Activated B cell treated with CpG ODN at 0.5 μM for 24 hours (primary cell): ENCODE measurements around the gene CD151. TPM values are rescaled to one million over a fixed set of nuclear protein-coding genes. Genes with fewer than 3 reads are reported as not detected.
A peak's percentile ranks its signal among the peaks of the same experiment; 100 is the strongest.

ENCODE experiments used
- ATAC-seq: fragments of 200-7000 bp; cut with Tn5 transposase; one replicate; pipeline ENCODE4 v1.10.0; 2021; ENCODE audit warnings: low read depth, mild to moderate bottlenecking, moderate library complexity
- CTCF ChIA-PET: fragments of 350-600 bp; sonication (Branson Sonifier 250); formaldehyde crosslinking; loops from one replicate; lab custom pipeline; 2021; ENCODE audit warnings: antibody characterized with exemption; lab: Charles Lee
- POLR2A ChIA-PET: fragments of 350-600 bp; sonication (Branson Sonifier 250); formaldehyde crosslinking; loops from one replicate; lab custom pipeline; 2021; ENCODE audit warnings: antibody characterized with exemption; lab: Charles Lee
- DNase-seq: peaks from one replicate; pipeline ENCODE4 v3.0.0; 2022
- H3K27ac Mint-ChIP-seq: one replicate; pipeline ENCODE4 v1.8.0; 2020; ENCODE audit warnings: mixed read lengths
- H3K27me3 Mint-ChIP-seq: one replicate; pipeline ENCODE4 v1.8.0; 2021; ENCODE audit warnings: mixed read lengths
- H3K36me3 Mint-ChIP-seq: one replicate; pipeline ENCODE4 v1.8.0; 2021; ENCODE audit warnings: low read depth, mixed read lengths
- H3K4me1 Mint-ChIP-seq: one replicate; pipeline ENCODE4 v1.8.0; 2021; ENCODE audit warnings: mixed read lengths
- H3K4me3 Mint-ChIP-seq: one replicate; pipeline ENCODE4 v1.8.0; 2020; ENCODE audit warnings: mild to moderate bottlenecking, mixed read lengths
- H3K9me3 Mint-ChIP-seq: one replicate; pipeline ENCODE4 v1.8.0; 2020; ENCODE audit warnings: mixed read lengths
- CTCF ChIP-seq: fragments of 200-600 bp; IDR thresholded peaks from one replicate; pipeline ENCODE4 v1.8.0; 2022; ENCODE audit warnings: antibody characterized with exemption, mild to moderate bottlenecking
- intact Hi-C: fragments of 100-400 bp; cut with micrococcal nuclease; formaldehyde crosslinking; loops from one replicate; pipeline ENCODE4 v1.15.1; 2024
- total RNA-seq: library from RNA; stranded (reverse); gene quantifications from 2 replicates; pipeline ENCODE4 v1.2.3, GENCODE V29; 2022

CD151 gene
- total RNA-seq, 1 donor from 2014 or later: 14.4 TPM

- CTCF ChIA-PET: no interaction called here
These were observed 28.2 kb upstream of the CD151 start for GRCh38 chr11:804599-804964.

GRCh38 chr11:808427-809286 is 24.1 kb upstream of the CD151 start:
- no peak for ATAC-seq
- H3K4me1 Mint-ChIP-seq: peaks cover 43% of the 10 kb centered on the region
- CTCF ChIA-PET: no interaction called here
- intact Hi-C loops: loop anchor here (1.0 to 2.0 kb wide), 6 partner anchors 11 to 601 kb away; partner anchors contain the start of genes BET1L, POLR2L, RIC8A and RNH1
- H3K36me3 Mint-ChIP-seq: peaks cover 37% of the 10 kb centered on the region
- peak overlapping the region; percentile 98 for H3K27ac Mint-ChIP-seq
- no peaks in the 10 kb centered on the region for H3K9me3 Mint-ChIP-seq
- POLR2A ChIA-PET: interaction anchor here (0.8 to 4.8 kb wide), 21 partner anchors 9 to 402 kb away, joined by 3 to 87 read pairs (median 4); partner anchors contain the start of genes CEND1, GATD1, IRF7 and LMNTD2
- no peaks in the 10 kb centered on the region for H3K27me3 Mint-ChIP-seq
- no peak for DNase-seq
- H3K4me3 Mint-ChIP-seq: peak overlapping the region; percentile 91
- TF ChIP-seq CTCF: no peak

More at GRCh38 chr11:804599-804964, 28.2 kb upstream of the CD151 start:
- Mint-ChIP-seq H3K36me3 (peaks cover 6% of the 10 kb centered on the region), H3K9me3 (no peaks in the 10 kb centered on the region), H3K27me3 (no peaks in the 10 kb centered on the region), H3K4me3 (peak overlapping the region; percentile 68), H3K27ac (peak overlapping the region; percentile 71), H3K4me1 (peaks cover 24% of the 10 kb centered on the region)
- TF ChIP-seq CTCF: no peak
- POLR2A ChIA-PET: interaction anchor here (1.1 to 2.3 kb wide), 3 partner anchors 15 to 57 kb away, joined by 3 to 9 read pairs (median 5); partner anchors contain the start of genes PNPLA2 and TALDO1
- ATAC-seq (no peak), DNase-seq (no peak)
- intact Hi-C loops: loop anchor here (2.0 kb wide), 1 partner anchor 268 kb away; the partner anchor contains the start of gene LRRC56

- intact Hi-C loops: loop anchor here (1.0 to 2.0 kb wide), 6 partner anchors 10 to 602 kb away; partner anchors contain the start of genes BET1L, POLR2L, RIC8A and RNH1
- H3K4me3 Mint-ChIP-seq: peak within 1 kb of the TSS; percentile 91
- ChIA-PET CTCF (no interaction called here), POLR2A (interaction anchor here (0.6 to 4.8 kb wide), 23 partner anchors 10 to 402 kb away, joined by 3 to 87 read pairs (median 4); partner anchors contain the start of genes CEND1, GATD1, IRF7 and LMNTD2)
- DNase-seq (peak; percentile 97), ATAC-seq (peak; percentile 82)
- no peak for TF ChIP-seq CTCF
- H3K27me3 Mint-ChIP-seq: no peaks in the 10 kb centered on the region
- peak within 1 kb of the TSS; percentile 98 for H3K27ac Mint-ChIP-seq
- peaks cover 37% of the 10 kb centered on the region for H3K4me1 Mint-ChIP-seq
- no peaks in the 10 kb centered on the region for H3K9me3 Mint-ChIP-seq
- peaks cover 39% of the 10 kb centered on the region for H3K36me3 Mint-ChIP-seq
These were observed 23.3 kb upstream of the CD151 start, which contains the start of gene RPLP2 for GRCh38 chr11:809287-810039. TSS of gene RPLP2 (plus strand) at chr11:809967. CDS start at chr11:810235, 268 bp downstream.

- intact Hi-C loops: no loop called here
- ChIA-PET POLR2A (interaction anchor here (0.6 to 4.8 kb wide), 20 partner anchors 9 to 403 kb away, joined by 3 to 87 read pairs (median 4); partner anchors contain the start of genes CEND1, GATD1, IRF7 and LMNTD2), CTCF (no interaction called here)
- DNase-seq: no peak
- no peak for TF ChIP-seq CTCF
- peaks cover 39% of the 10 kb centered on the region for H3K36me3 Mint-ChIP-seq
- H3K9me3 Mint-ChIP-seq: no peaks in the 10 kb centered on the region
- peak overlapping the region; percentile 91 for H3K4me3 Mint-ChIP-seq
- H3K27ac Mint-ChIP-seq: peak overlapping the region; percentile 98
- no peaks in the 10 kb centered on the region for H3K27me3 Mint-ChIP-seq
- ATAC-seq: peak; percentile 2
- H3K4me1 Mint-ChIP-seq: peaks cover 35% of the 10 kb centered on the region
These were observed 22.6 kb upstream of the CD151 start for GRCh38 chr11:810040-810567.
